ENCODE measurements around the gene BCAS1. TPM values are rescaled to one million over a fixed set of nuclear protein-coding genes. Genes with fewer than 3 reads are reported as not detected.

BCAS1 gene
- total RNA-seq, 2 donors from 2014 or later: not detected

DNA sequence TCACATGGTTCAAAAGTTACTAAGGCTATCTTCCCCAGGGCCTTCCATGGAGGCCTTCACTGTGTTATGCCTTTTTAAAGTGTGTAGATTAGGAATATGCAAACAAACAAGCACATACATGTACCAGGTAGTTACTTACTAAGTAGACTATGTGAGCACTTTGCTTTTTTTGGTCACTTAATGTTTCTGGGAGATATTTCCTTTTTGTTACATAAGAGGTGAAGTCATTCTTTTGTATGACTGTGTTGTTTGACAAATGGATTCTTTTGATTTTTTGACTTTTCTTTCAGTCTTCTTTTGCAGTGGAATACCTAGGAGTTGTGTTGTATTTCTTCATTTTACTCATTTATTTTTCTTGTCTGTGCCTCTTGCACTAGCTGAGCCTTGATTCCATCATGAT lies 39.6 kb upstream of the BCAS1 start:
- peaks cover 9% of the 10 kb centered on the region for H3K9me3 Mint-ChIP-seq

DNA sequence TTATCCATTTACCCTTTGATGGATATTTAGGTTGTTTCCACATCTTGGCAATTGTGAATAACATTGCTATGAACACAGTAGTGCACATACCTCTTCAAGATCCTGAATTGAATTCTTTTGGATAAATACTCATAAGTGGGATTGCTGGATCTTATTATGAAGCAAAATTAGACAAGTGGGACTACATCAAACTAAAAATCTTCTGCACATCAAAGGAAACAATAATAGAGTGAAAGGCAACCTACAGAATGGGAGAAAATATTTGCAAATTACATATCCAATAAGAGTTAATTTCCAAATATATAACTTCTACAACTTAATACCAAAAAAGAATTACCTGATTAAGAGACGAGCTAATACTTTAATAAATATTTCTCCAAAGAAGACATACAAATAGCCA lies 38.4 kb upstream of the BCAS1 start:
- H3K36me3 Mint-ChIP-seq (ENCODE audit: low read depth): no peaks in the 10 kb centered on the region
- H3K4me1 ChIP-seq (ENCODE audit: control insufficient read depth, insufficient read depth, low read length): peaks cover 13% of the 10 kb centered on the region

More for the DNA sequence above, 39.6 kb upstream of the BCAS1 start:
- H3K27me3 ChIP-seq (ENCODE audit: control insufficient read depth, insufficient read depth, low read length, poor library complexity, severe bottlenecking): no peaks in the 10 kb centered on the region
- DNase-seq: no peak
- H3K4me3 ChIP-seq (ENCODE audit: low read length): no peak overlapping the region
- H3K4me3 Mint-ChIP-seq: no peak overlapping the region
- H3K4me1 Mint-ChIP-seq: peaks cover 24% of the 10 kb centered on the region
- no peak overlapping the region for H3K27ac Mint-ChIP-seq
- H3K27me3 Mint-ChIP-seq (ENCODE audit: insufficient read depth): peaks cover 3% of the 10 kb centered on the region
- H3K9ac ChIP-seq (ENCODE audit: extremely low read depth, low read length, poor library complexity, severe bottlenecking): no peak overlapping the region
- H3K36me3 Mint-ChIP-seq (ENCODE audit: low read depth): no peaks in the 10 kb centered on the region
- peaks cover 6% of the 10 kb centered on the region for H3K4me1 ChIP-seq (ENCODE audit: control insufficient read depth, insufficient read depth, low read length)
- no peaks in the 10 kb centered on the region for H3K9me3 ChIP-seq (ENCODE audit: control insufficient read depth, low read length)
- no peaks in the 10 kb centered on the region for H3K36me3 ChIP-seq (ENCODE audit: control insufficient read depth, insufficient read depth, low read length)
- TF ChIP-seq, protein P1, sequence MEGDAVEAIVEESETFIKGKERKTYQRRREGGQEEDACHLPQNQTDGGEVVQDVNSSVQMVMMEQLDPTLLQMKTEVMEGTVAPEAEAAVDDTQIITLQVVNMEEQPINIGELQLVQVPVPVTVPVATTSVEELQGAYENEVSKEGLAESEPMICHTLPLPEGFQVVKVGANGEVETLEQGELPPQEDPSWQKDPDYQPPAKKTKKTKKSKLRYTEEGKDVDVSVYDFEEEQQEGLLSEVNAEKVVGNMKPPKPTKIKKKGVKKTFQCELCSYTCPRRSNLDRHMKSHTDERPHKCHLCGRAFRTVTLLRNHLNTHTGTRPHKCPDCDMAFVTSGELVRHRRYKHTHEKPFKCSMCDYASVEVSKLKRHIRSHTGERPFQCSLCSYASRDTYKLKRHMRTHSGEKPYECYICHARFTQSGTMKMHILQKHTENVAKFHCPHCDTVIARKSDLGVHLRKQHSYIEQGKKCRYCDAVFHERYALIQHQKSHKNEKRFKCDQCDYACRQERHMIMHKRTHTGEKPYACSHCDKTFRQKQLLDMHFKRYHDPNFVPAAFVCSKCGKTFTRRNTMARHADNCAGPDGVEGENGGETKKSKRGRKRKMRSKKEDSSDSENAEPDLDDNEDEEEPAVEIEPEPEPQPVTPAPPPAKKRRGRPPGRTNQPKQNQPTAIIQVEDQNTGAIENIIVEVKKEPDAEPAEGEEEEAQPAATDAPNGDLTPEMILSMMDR (conservative IDR thresholded peaks at IDR 0.05): no peak
- no peak overlapping the region for H3K27ac ChIP-seq (ENCODE audit: low read depth, low read length)

DNA sequence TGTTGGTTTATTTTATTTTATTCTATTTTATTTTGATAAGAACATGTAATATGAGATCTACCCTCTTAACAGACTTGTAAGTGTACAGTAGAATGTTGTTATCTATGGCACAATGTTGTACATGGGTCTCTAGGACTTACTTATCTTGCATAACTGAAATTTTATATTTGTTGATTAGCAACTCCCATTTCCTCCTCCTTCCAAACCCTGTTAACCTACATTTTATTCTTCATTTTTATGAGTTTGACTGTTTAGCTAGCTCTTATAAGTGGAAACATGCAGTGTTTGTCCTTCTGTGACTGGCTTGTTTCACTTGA lies 37.9 kb upstream of the BCAS1 start:
- H3K27me3 ChIP-seq (ENCODE audit: control insufficient read depth, insufficient read depth, low read length, poor library complexity, severe bottlenecking): no peaks in the 10 kb centered on the region
- no peak for DNase-seq
- H3K27ac Mint-ChIP-seq: no peak overlapping the region
- no peaks in the 10 kb centered on the region for H3K36me3 Mint-ChIP-seq (ENCODE audit: low read depth)
- H3K27me3 Mint-ChIP-seq (ENCODE audit: insufficient read depth): no peaks in the 10 kb centered on the region
- TF ChIP-seq, protein P1 (conservative IDR thresholded peaks at IDR 0.05): no peak
- H3K9ac ChIP-seq (ENCODE audit: extremely low read depth, low read length, poor library complexity, severe bottlenecking): no peak overlapping the region
- no peak overlapping the region for H3K4me3 Mint-ChIP-seq
- no peaks in the 10 kb centered on the region for H3K36me3 ChIP-seq (ENCODE audit: control insufficient read depth, insufficient read depth, low read length)
- H3K9me3 ChIP-seq (ENCODE audit: control insufficient read depth, low read length): no peaks in the 10 kb centered on the region
- no peak overlapping the region for H3K4me3 ChIP-seq (ENCODE audit: low read length)
- no peak overlapping the region for H3K27ac ChIP-seq (ENCODE audit: low read depth, low read length)
- peaks cover 9% of the 10 kb centered on the region for H3K9me3 Mint-ChIP-seq
- peaks cover 36% of the 10 kb centered on the region for H3K4me1 Mint-ChIP-seq
- peaks cover 13% of the 10 kb centered on the region for H3K4me1 ChIP-seq (ENCODE audit: control insufficient read depth, insufficient read depth, low read length)

More for the DNA sequence above, 38.4 kb upstream of the BCAS1 start:
- H3K4me3 ChIP-seq (ENCODE audit: low read length): no peak overlapping the region
- Mint-ChIP-seq H3K9me3 (peaks cover 9% of the 10 kb centered on the region), H3K27me3 (ENCODE audit: insufficient read depth) (no peaks in the 10 kb centered on the region), H3K4me1 (peaks cover 33% of the 10 kb centered on the region), H3K4me3 (no peak overlapping the region), H3K27ac (no peak overlapping the region)
- TF ChIP-seq, protein P1 (conservative IDR thresholded peaks at IDR 0.05): no peak
- no peak for DNase-seq
- H3K9me3 ChIP-seq (ENCODE audit: control insufficient read depth, low read length): no peaks in the 10 kb centered on the region
- no peaks in the 10 kb centered on the region for H3K27me3 ChIP-seq (ENCODE audit: control insufficient read depth, insufficient read depth, low read length, poor library complexity, severe bottlenecking)
- H3K36me3 ChIP-seq (ENCODE audit: control insufficient read depth, insufficient read depth, low read length): no peaks in the 10 kb centered on the region
- no peak overlapping the region for H3K9ac ChIP-seq (ENCODE audit: extremely low read depth, low read length, poor library complexity, severe bottlenecking)
- 100% methylated on average over 1 of the region's 1 CpG; no CpG with 5 or more reads in 1 of the 2 experiments for WGBS, 2 experiments (ENCODE audit: insufficient coverage in 1 of 2, insufficient read length in 1 of 2)
- H3K27ac ChIP-seq (ENCODE audit: low read depth, low read length): no peak overlapping the region
